Ovary (tissue), 9 donors: ENCODE results near the gene GLUD1. TPM values are rescaled to one million over a fixed set of nuclear protein-coding genes. Genes with fewer than 3 reads are reported as not detected.
"Not testable (repeated sequence)": the region's sequence is repeated elsewhere in the genome, so short reads cannot be mapped to it uniquely, and the experiment has no call there.

Experiments used
- DNase-seq, 5 donors: peaks; one replicate each; pipeline ENCODE4 v3.0.0-alpha.2; 2019 to 2020
- H3K27ac ChIP-seq, 2 donors: fragments of 200-600 bp; one replicate each; pipeline versions ENCODE4 v1.5.1 to v1.8.0; 2019 to 2022
- H3K27me3 ChIP-seq: fragments of 200-600 bp; one replicate; pipeline ENCODE4 v1.8.0; 2022
- H3K36me3 ChIP-seq: fragments of 200-600 bp; sonication (generic); one replicate; pipeline ENCODE4 v1.5.1; 2019
- H3K4me1 ChIP-seq: one replicate; pipeline ENCODE4 v1.8.1; 2013; ENCODE audit warnings: mild to moderate bottlenecking, moderate library complexity; ENCODE audit not compliant: insufficient read depth
- H3K4me3 ChIP-seq: fragments of 200-600 bp; sonication (generic); one replicate; pipeline ENCODE4 v1.5.1; 2017
- H3K9me3 ChIP-seq, 2 donors: fragments of 200-600 bp in 1 of 2; sonication (generic) in 1 of 2; one replicate each; pipeline versions ENCODE4 v1.5.1 to v1.8.1; 2013 to 2019; ENCODE audit warnings: mild to moderate bottlenecking in 1 of 2, moderate library complexity in 1 of 2
- EP300 ChIP-seq: sonication (generic); formaldehyde crosslinking; IDR thresholded peaks from one replicate; pipeline ENCODE4 v1.6.1; 2017; ENCODE audit warnings: antibody characterized with exemption
- POLR2A ChIP-seq: fragments of 450-650 bp; IDR thresholded peaks from one replicate; pipeline ENCODE4 v1.6.1; 2017; ENCODE audit warnings: antibody characterized with exemption, mild to moderate bottlenecking, moderate library complexity
- WGBS, 3 donors: extraction: QIAGEN DNeasy Blood & Tissue Kit in 1 of 3; methylation state at CpG; one replicate each; pipeline versions ENCODE4 v1.1.5 to v1.1.7; 2013 to 2017; 5-methylcytosine and 5-hydroxymethylcytosine counted together
- intact Hi-C, 4 donors: fragments of 100-400 bp; cut with DNase I; formaldehyde crosslinking; loops; one replicate each; pipeline versions ENCODE4 v1.11.0 to v1.15.1; 2022 to 2023
- polyA plus RNA-seq, 2 donors: library from polyadenylated mRNA; stranded (reverse); fragments of 200-250 nt in 1 of 2; fragments of 350-450 nt in 1 of 2; fragmentation: Illumina TruSeq in 1 of 2; extraction: RNeasy Lipid Tissue Mini Kit (QIAGEN cat#74804) in 1 of 2; gene quantifications; one replicate each; pipeline ENCODE4 v1.2.3, GENCODE V29; 2013 to 2014
- total RNA-seq, 7 donors: library from RNA; depleted of rRNA in 2 of 7; stranded (reverse); fragments of >200 nt in 2 of 7; fragmentation: NEBNext Ultra II Directional in 3 of 7; extraction: Animal tissue kit (Norgen Biotek cat#: 25700) in 3 of 7; gene quantifications; one replicate each; pipeline versions ENCODE4 v1.1.0 to v1.2.4, GENCODE V29; 2016 to 2023
- TF ChIP-seq, protein P1 (sequence below), 3 donors: fragments of 450-650 bp in 2 of 3; fragments of 200-600 bp in 1 of 3; IDR thresholded peaks; one replicate each; pipeline versions ENCODE4 v1.5.1 to v1.8.0; 2016 to 2022; ENCODE audit warnings: antibody characterized with exemption in 3 of 3, mild to moderate bottlenecking in 1 of 3
- donor health status: DM: no; HTN: no; CAD: no; lungs with moderate emphysema.
- donor health status: DM: no; HTN: no; CAD: no.
- donor health status: Bipolar disorder and iron deficiency.
- donor health status: DM: yes; HTN: yes; CAD: no.
- donor health status: DM: no; HTN: no; CAD: no.
- donor health status: DM: yes; HTN: yes; CAD: no.

The GLUD1 gene
- total and polyA plus RNA-seq, 9 donors, result 92.2 to 164 (median 130) TPM

DNA sequence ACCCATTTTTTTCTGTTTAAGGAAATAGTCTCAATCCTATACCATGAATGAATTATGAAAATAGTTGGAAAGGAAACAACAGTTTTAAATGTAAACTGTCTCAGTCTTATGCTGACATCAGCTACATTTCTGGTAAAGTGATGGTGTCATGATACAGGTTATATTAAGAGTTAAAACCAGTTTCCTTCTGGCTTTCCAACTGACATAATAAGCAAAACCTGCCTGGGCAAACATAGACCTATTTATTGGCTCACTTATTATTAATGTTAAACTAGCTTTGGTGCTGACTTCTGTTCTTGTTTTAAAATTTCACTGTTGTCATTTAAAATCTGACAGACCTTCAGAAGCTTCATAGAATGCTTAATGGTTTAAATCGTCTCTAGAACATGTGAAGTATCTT, 24.4 kb upstream of the GLUD1 start:
- H3K36me3 ChIP-seq, H3K4me1 ChIP-seq, intact Hi-C loops, H3K27ac ChIP-seq, H3K9me3 ChIP-seq, H3K4me3 ChIP-seq, DNase-seq, H3K27me3 ChIP-seq: not testable (repeated sequence)
- WGBS, 3 donors, result 83 to 100% (median 100%) methylated on average over 1 of the region's 1 CpG

GRCh38 chr10:87118122-87118521, 23.5 kb upstream of the GLUD1 start:
- DNase-seq, H3K27ac ChIP-seq, H3K4me1 ChIP-seq, intact Hi-C loops, H3K27me3 ChIP-seq, H3K36me3 ChIP-seq, H3K9me3 ChIP-seq, H3K4me3 ChIP-seq: not testable (repeated sequence)
- WGBS, 3 donors, result 33 to 75% (median 47%) methylated on average over 1 of the region's 1 CpG

GRCh38 chr10:87105446-87106124, 10.9 kb upstream of the GLUD1 start:
- H3K36me3 ChIP-seq, result no peaks in the 10 kb centered on the region

GRCh38 chr10:87104727-87105126, 10.1 kb upstream of the GLUD1 start:
- H3K9me3 ChIP-seq, H3K27me3 ChIP-seq, H3K4me1 ChIP-seq, intact Hi-C loops, H3K36me3 ChIP-seq, H3K4me3 ChIP-seq, DNase-seq, H3K27ac ChIP-seq: not testable (repeated sequence)
- WGBS, 3 donors, result 91 to 98% (median 97%) methylated on average over 8 of the region's 8 CpGs

More at GRCh38 chr10:87105446-87106124, 10.9 kb upstream of the GLUD1 start:
- Histone ChIP-seq H3K27ac (no peak overlapping the region), H3K4me3 (no peak overlapping the region), H3K27me3 (no peaks in the 10 kb centered on the region), H3K4me1 (no peaks in the 10 kb centered on the region), H3K9me3 (no peaks in the 10 kb centered on the region)
- WGBS, 3 donors, result 89 to 93% (median 93%) methylated on average over 7 of the region's 7 CpGs
- intact Hi-C loops, result no loop called here
- no peak for DNase-seq
- TF ChIP-seq, protein P1, sequence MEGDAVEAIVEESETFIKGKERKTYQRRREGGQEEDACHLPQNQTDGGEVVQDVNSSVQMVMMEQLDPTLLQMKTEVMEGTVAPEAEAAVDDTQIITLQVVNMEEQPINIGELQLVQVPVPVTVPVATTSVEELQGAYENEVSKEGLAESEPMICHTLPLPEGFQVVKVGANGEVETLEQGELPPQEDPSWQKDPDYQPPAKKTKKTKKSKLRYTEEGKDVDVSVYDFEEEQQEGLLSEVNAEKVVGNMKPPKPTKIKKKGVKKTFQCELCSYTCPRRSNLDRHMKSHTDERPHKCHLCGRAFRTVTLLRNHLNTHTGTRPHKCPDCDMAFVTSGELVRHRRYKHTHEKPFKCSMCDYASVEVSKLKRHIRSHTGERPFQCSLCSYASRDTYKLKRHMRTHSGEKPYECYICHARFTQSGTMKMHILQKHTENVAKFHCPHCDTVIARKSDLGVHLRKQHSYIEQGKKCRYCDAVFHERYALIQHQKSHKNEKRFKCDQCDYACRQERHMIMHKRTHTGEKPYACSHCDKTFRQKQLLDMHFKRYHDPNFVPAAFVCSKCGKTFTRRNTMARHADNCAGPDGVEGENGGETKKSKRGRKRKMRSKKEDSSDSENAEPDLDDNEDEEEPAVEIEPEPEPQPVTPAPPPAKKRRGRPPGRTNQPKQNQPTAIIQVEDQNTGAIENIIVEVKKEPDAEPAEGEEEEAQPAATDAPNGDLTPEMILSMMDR (IDR thresholded peaks at IDR 0.05), result no peak
- TF ChIP-seq POLR2A (no peak), EP300 (no peak)

DNA sequence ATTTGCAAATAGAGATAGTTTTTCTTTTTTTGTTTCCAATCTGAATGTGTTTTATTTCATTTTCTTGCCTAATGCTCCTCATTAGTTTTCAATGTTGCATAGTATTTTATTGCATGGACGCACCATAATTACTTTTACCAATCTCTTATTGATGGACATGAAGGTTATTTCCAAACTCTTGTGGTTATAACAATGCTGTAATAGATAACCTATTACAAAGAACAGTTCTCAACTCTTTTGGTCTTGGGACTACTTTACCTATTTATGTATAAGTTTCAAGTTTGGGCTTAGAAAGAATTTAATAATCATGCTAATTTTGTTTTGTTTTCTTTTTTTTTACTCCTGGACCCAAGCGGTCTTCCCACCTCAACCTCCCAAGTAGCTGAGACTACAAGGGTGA, 7.4 kb upstream of the GLUD1 start:
- H3K4me1 ChIP-seq, result no peaks in the 10 kb centered on the region
- 93 to 99% (median 97%) methylated on average over 2 of the region's 2 CpGs for WGBS, 3 donors
- no peak for DNase-seq
- TF ChIP-seq, protein P1 (IDR thresholded peaks at IDR 0.05), result no peak
- TF ChIP-seq POLR2A (no peak), EP300 (no peak)
- no peaks in the 10 kb centered on the region for H3K27me3 ChIP-seq
- H3K27ac ChIP-seq, result no peak overlapping the region
- no peak overlapping the region for H3K4me3 ChIP-seq
- H3K36me3 ChIP-seq, result no peaks in the 10 kb centered on the region
- H3K9me3 ChIP-seq, result no peaks in the 10 kb centered on the region
- intact Hi-C loops, result no loop called here

DNA sequence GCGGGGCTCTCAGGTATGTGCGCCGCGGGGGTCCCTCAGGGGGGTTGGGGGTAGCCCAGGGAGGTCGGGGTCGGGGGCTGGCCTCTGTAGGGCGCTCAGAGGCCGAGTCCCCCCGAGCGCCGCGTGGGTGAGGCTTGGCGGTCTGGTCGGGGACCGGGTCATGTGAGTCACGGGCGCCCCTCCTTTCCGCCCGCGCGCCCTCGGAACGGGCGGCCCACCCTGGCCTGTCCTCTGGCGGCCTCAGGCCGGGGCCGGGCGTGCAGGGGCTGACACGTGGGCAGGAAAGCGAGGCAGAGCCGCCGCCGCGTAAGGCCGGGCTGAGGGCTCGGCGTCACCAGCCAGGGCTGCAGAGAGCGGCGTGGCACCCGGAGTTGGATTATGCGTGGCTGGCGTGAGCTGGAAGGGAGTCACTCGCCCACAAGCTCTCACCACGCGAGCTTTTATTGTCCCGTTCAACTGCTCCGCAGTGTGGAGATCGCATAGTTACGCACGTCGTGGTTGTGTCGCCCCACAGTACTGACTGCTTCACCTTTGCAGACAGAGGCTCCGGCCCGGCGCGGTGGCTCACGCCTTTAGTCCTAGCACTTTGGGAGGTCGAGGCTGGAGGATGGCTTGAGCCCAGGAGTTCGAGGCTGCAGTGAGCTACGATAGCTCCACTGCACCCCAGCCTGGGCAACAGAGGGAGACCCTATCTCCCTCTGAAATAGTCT, 748 bp upstream of the GLUD1 start:
- 0 to 1% (median 0%) methylated on average over 35 to 60 of the region's 60 CpGs for WGBS, 3 donors
- no peaks in the 10 kb centered on the region for H3K27me3 ChIP-seq
- H3K9me3 ChIP-seq, result no peaks in the 10 kb centered on the region
- peaks cover 4% of the 10 kb centered on the region for H3K4me1 ChIP-seq
- peak; percentile 72 to 85 (median 80) for DNase-seq
- peak overlapping the region; percentile 83 for H3K4me3 ChIP-seq
- peak overlapping the region; percentile 86 to 94 for H3K27ac ChIP-seq
- no peaks in the 10 kb centered on the region for H3K36me3 ChIP-seq
- intact Hi-C loops, result loop anchor here in 2 of 4 donors (10.0 kb wide), 2 partner anchors 131 to 161 kb away; partner anchors contain the start of gene ADIRF (in 1 of the 2)
- TF ChIP-seq POLR2A (peak; percentile 21), EP300 (no peak)
- TF ChIP-seq, protein P1 (IDR thresholded peaks at IDR 0.05), result no peak
